Transverse colon (tissue), 4 donors: ENCODE data around the gene LSM12.

ENCODE experiments used
- CTCF ChIP-seq, 5 experiments: fragments of 200-600 bp in 3 of 5; fragments of 450-650 bp in 2 of 5; sonication (generic) in 3 of 5; IDR thresholded peaks; 1 replicate in 2 of 5; 2 replicates in 3 of 5; pipeline ENCODE4 v1.5.1; 2016 to 2017; ENCODE audit warnings: antibody characterized with exemption in 5 of 5, inconsistent platforms in 3 of 5, mild to moderate bottlenecking in 2 of 5, moderate library complexity in 1 of 5
- EP300 ChIP-seq: sonication (generic); formaldehyde crosslinking; IDR thresholded peaks from one replicate; pipeline ENCODE4 v1.6.1; 2017; ENCODE audit warnings: antibody characterized with exemption, low read depth
- POLR2A ChIP-seq: fragments of 450-650 bp; IDR thresholded peaks from one replicate; pipeline ENCODE4 v1.6.1; 2016; ENCODE audit warnings: antibody characterized with exemption, mild to moderate bottlenecking, moderate library complexity
- POLR2AphosphoS5 ChIP-seq, 3 donors: sonication (generic); formaldehyde crosslinking; IDR thresholded peaks; one replicate each; pipeline ENCODE4 v1.6.1; 2016; ENCODE audit warnings: antibody characterized with exemption in 3 of 3

GRCh38 chr17:44004077-44004760 is 62.3 kb downstream of the LSM12 start, which contains the start of gene NAGS:
- TF ChIP-seq CTCF (IDR thresholded peaks at IDR 0.05) (no peak), POLR2AphosphoS5 (IDR thresholded peaks at IDR 0.05) (no peak), POLR2A (no peak), EP300 (no peak)
